Liver (tissue), 9 donors: Measurements from ENCODE around the gene PPL. TPM values are rescaled to one million over a fixed set of nuclear protein-coding genes. Genes with fewer than 3 reads are reported as not detected.

Source experiments
- DNase-seq: peaks from one replicate; pipeline ENCODE4 v3.0.0-alpha.2; 2017; ENCODE audit warnings: low spot score
- H3K27ac ChIP-seq, 2 donors: one replicate each; pipeline ENCODE4 v1.7.0; 2013; ENCODE audit warnings: inconsistent platforms in 2 of 2, low read length in 2 of 2, control low read depth in 1 of 2, low read depth in 1 of 2, mild to moderate bottlenecking in 1 of 2
- H3K27me3 ChIP-seq, 4 donors: one replicate each; pipeline versions ENCODE4 v1.6.1 to v1.7.0; 2013; ENCODE audit warnings: low read length in 3 of 4, inconsistent platforms in 1 of 4, mild to moderate bottlenecking in 1 of 4, moderate library complexity in 1 of 4; ENCODE audit not compliant: control insufficient read depth in 4 of 4, insufficient read depth in 4 of 4
- H3K36me3 ChIP-seq, 4 donors: one replicate each; pipeline versions ENCODE4 v1.6.1 to v1.7.0; 2013; ENCODE audit warnings: low read length in 3 of 4, mild to moderate bottlenecking in 3 of 4, low read depth in 1 of 4, moderate library complexity in 1 of 4; ENCODE audit not compliant: control insufficient read depth in 4 of 4, insufficient read depth in 3 of 4
- H3K4me1 ChIP-seq, 4 donors: one replicate each; pipeline versions ENCODE4 v1.6.1 to v1.7.0; 2013; ENCODE audit warnings: low read length in 3 of 4, mild to moderate bottlenecking in 3 of 4, moderate library complexity in 1 of 4; ENCODE audit not compliant: control insufficient read depth in 4 of 4, insufficient read depth in 4 of 4
- H3K4me3 ChIP-seq, 3 donors: one replicate each; pipeline versions ENCODE4 v1.6.1 to v1.7.0; 2013; ENCODE audit warnings: low read length in 3 of 3, control low read depth in 1 of 3, low read depth in 1 of 3, mild to moderate bottlenecking in 1 of 3
- H3K9ac ChIP-seq, 2 donors: one replicate each; pipeline ENCODE4 v1.7.0; 2013; ENCODE audit warnings: low read length in 2 of 2, mild to moderate bottlenecking in 2 of 2, moderate library complexity in 2 of 2, control low read depth in 1 of 2, low read depth in 1 of 2
- H3K9me3 ChIP-seq, 4 donors: one replicate each; pipeline versions ENCODE4 v1.6.1 to v1.7.0; 2013; ENCODE audit warnings: low read length in 3 of 4; ENCODE audit not compliant: control insufficient read depth in 4 of 4
- ATF3 ChIP-seq: IDR thresholded peaks from 2 replicates; pipeline ENCODE4 v1.6.1; 2016; ENCODE audit warnings: antibody characterized with exemption
- CTCF ChIP-seq: fragments of 150-350 bp; IDR thresholded peaks from 2 replicates; pipeline ENCODE4 v1.5.1; 2017; ENCODE audit warnings: improper control_type of control experiment, low read depth, low read length; ENCODE audit not compliant: missing input control
- EGR1 ChIP-seq, 2 donors: IDR thresholded peaks; 2 replicates each; pipeline ENCODE4 v1.6.1; 2016 to 2018; ENCODE audit warnings: antibody characterized with exemption in 2 of 2, low read depth in 2 of 2
- FOXA1 ChIP-seq: IDR thresholded peaks from 2 replicates; pipeline ENCODE4 v1.6.1; 2016; ENCODE audit warnings: antibody characterized with exemption
- FOXA2 ChIP-seq: IDR thresholded peaks from 2 replicates; pipeline ENCODE4 v1.6.1; 2016; ENCODE audit warnings: antibody characterized with exemption
- GABPA ChIP-seq, 2 donors: IDR thresholded peaks in 1 of 2; conservative IDR thresholded peaks in 1 of 2; 2 replicates each; pipeline ENCODE4 v1.6.1; 2016; ENCODE audit warnings: antibody characterized with exemption in 2 of 2, mild to moderate bottlenecking in 1 of 2, moderate library complexity in 1 of 2
- HNF4A ChIP-seq, 2 donors: conservative IDR thresholded peaks; 2 replicates each; pipeline ENCODE4 v1.6.1; 2016; ENCODE audit warnings: antibody characterized with exemption in 2 of 2, mild to moderate bottlenecking in 2 of 2
- HNF4G ChIP-seq: IDR thresholded peaks from 2 replicates; pipeline ENCODE4 v1.6.1; 2016; ENCODE audit warnings: antibody characterized with exemption
- JUND ChIP-seq, 2 donors: IDR thresholded peaks; 2 replicates each; pipeline ENCODE4 v1.6.1; 2016; ENCODE audit warnings: antibody characterized with exemption in 2 of 2
- MAX ChIP-seq: IDR thresholded peaks from 2 replicates; pipeline ENCODE4 v1.6.1; 2016; ENCODE audit warnings: antibody characterized with exemption
- NR2F2 ChIP-seq: IDR thresholded peaks from 2 replicates; pipeline ENCODE4 v1.6.1; 2016; ENCODE audit warnings: antibody characterized with exemption
- RAD21 ChIP-seq, 2 donors: IDR thresholded peaks; 2 replicates each; pipeline ENCODE4 v1.6.1; 2016; ENCODE audit warnings: antibody characterized with exemption in 2 of 2, mild to moderate bottlenecking in 2 of 2
- REST ChIP-seq: IDR thresholded peaks from 2 replicates; pipeline ENCODE4 v1.6.1; 2016; ENCODE audit warnings: antibody characterized with exemption, mild to moderate bottlenecking
- RXRA ChIP-seq, 2 donors: IDR thresholded peaks; 2 replicates each; pipeline ENCODE4 v1.6.1; 2017 to 2018; ENCODE audit warnings: antibody characterized with exemption in 2 of 2, mild to moderate bottlenecking in 1 of 2
- SP1 ChIP-seq: IDR thresholded peaks from 2 replicates; pipeline ENCODE4 v1.6.1; 2018; ENCODE audit warnings: antibody characterized with exemption, mild to moderate bottlenecking
- TAF1 ChIP-seq: conservative IDR thresholded peaks from 2 replicates; pipeline ENCODE4 v1.6.1; 2016; ENCODE audit warnings: antibody characterized with exemption, mild to moderate bottlenecking
- YY1 ChIP-seq: IDR thresholded peaks from 2 replicates; pipeline ENCODE4 v1.6.1; 2016; ENCODE audit warnings: antibody characterized with exemption, mild to moderate bottlenecking
- ZBTB33 ChIP-seq: IDR thresholded peaks from 2 replicates; pipeline ENCODE4 v1.6.1; 2016; ENCODE audit warnings: antibody characterized with exemption
- WGBS: extraction: QIAGEN DNeasy Blood & Tissue Kit; methylation state at CpG from one replicate; pipeline ENCODE4 v1.1.7; 2013; 5-methylcytosine and 5-hydroxymethylcytosine counted together
- polyA plus RNA-seq, 2 donors: library from polyadenylated mRNA; stranded (reverse) in 1 of 2; unstranded in 1 of 2; fragments of 200-250 nt in 1 of 2; fragments of >200 nt in 1 of 2; fragmentation: Nextera tagmentation in 1 of 2; extraction: Ambion mirVana in 1 of 2; gene quantifications; one replicate each; pipeline versions ENCODE4 v1.2.1 to v1.2.3, GENCODE V29; 2013 to 2015
- total RNA-seq, 2 donors: library from RNA; depleted of rRNA; stranded (reverse); fragments of >200 nt; gene quantifications; one replicate each; pipeline ENCODE4 v1.2.3, GENCODE V29; 2014
- donor health status: healthy.
- donor health status: healthy.
- donor health status: healthy.
- donor health status: healthy.
- donor health status: healthy.

The PPL gene
- total and polyA plus RNA-seq, 4 donors: 2.1 to 26.0 (median 6.1) TPM

GRCh38 chr16:4944333-4945281 lies 7.7 kb upstream of the PPL start:
- Histone ChIP-seq H3K4me3 (no peak overlapping the region), H3K27me3 (no peaks in the 10 kb centered on the region), H3K4me1 (peaks cover 4 to 15% (median 10%) of the 10 kb centered on the region in 4 donors), H3K9ac (no peak overlapping the region), H3K9me3 (no peaks in the 10 kb centered on the region), H3K36me3 (no peaks in the 10 kb centered on the region), H3K27ac (peak overlapping the region; percentile 47 to 57)
- TF ChIP-seq ATF3: peak; percentile 32
- TF ChIP-seq RXRA (IDR thresholded peaks at IDR 0.05): peak in 1 of 2 donors; percentile 42
- peak in 1 of 2 donors; percentile 82 for TF ChIP-seq JUND (IDR thresholded peaks at IDR 0.05)
- no peak for TF ChIP-seq GABPA (IDR thresholded peaks at IDR 0.05 in 1 of 2, conservative IDR thresholded peaks at IDR 0.05 in 1 of 2)
- TF ChIP-seq HNF4G: no peak
- TF ChIP-seq FOXA2: peak; percentile 27
- TF ChIP-seq RAD21 (IDR thresholded peaks at IDR 0.05): peak in 1 of 2 donors; percentile 50
- DNase-seq: peak; percentile 51
- WGBS: 36% methylated on average over 20 of the region's 20 CpGs

GRCh38 chr16:4942481-4942880 lies 5.5 kb upstream of the PPL start:
- Histone ChIP-seq H3K9ac (no peak overlapping the region), H3K36me3 (no peaks in the 10 kb centered on the region), H3K4me3 (no peak overlapping the region), H3K27me3 (no peaks in the 10 kb centered on the region), H3K9me3 (no peaks in the 10 kb centered on the region), H3K27ac (no peak overlapping the region), H3K4me1 (peaks cover 9 to 22% (median 15%) of the 10 kb centered on the region in 4 donors)
- no peak for DNase-seq
- TF ChIP-seq HNF4A (conservative IDR thresholded peaks at IDR 0.05): no peak
- TF ChIP-seq REST: no peak
- TF ChIP-seq SP1: no peak
- TF ChIP-seq HNF4G: no peak
- no peak for TF ChIP-seq YY1
- TF ChIP-seq GABPA (IDR thresholded peaks at IDR 0.05 in 1 of 2, conservative IDR thresholded peaks at IDR 0.05 in 1 of 2): no peak
- no peak for TF ChIP-seq TAF1
- TF ChIP-seq RXRA (IDR thresholded peaks at IDR 0.05): no peak
- TF ChIP-seq ATF3: no peak
- no peak for TF ChIP-seq MAX
- TF ChIP-seq EGR1 (IDR thresholded peaks at IDR 0.05; ENCODE audit: low read depth in 2 of 2): no peak
- TF ChIP-seq FOXA2: no peak
- TF ChIP-seq CTCF: no peak
- TF ChIP-seq ZBTB33: no peak
- TF ChIP-seq RAD21 (IDR thresholded peaks at IDR 0.05): no peak
- TF ChIP-seq NR2F2: no peak
- TF ChIP-seq FOXA1: no peak
- TF ChIP-seq JUND (IDR thresholded peaks at IDR 0.05): no peak
- WGBS: 76% methylated on average over 9 of the region's 9 CpGs
